Activated CD8-positive, alpha-beta memory T cell treated with anti-CD3 and anti-CD28 coated beads for 4 hours (primary cell): ENCODE results near the gene COPS7B.
"Not testable (repeated sequence)": the region's sequence is repeated elsewhere in the genome, so short reads cannot be mapped to it uniquely, and the experiment has no call there.

Experiments used
- DNase-seq, 2 donors: peaks; one replicate each; pipeline ENCODE4 v3.0.0-alpha.2; 2020; ENCODE audit warnings: low read depth in 2 of 2

The COPS7B gene

GRCh38 chr2:231786177-231786916 is at the start of gene COPS7B:
Gene COPS7B (plus strand): TSS chr2:231786445. CDS start chr2:231788571, 2,126 bp downstream.
- peak; percentile 65 to 71 for DNase-seq

GRCh38 chr2:231737761-231738160 is 48.5 kb upstream of the COPS7B start:
- DNase-seq, result no peak

GRCh38 chr2:231743376-231744116 is 42.7 kb upstream of the COPS7B start:
- no peak for DNase-seq

- DNase-seq, result no peak
These were observed 40.8 kb upstream of the COPS7B start for GRCh38 chr2:231745303-231746038.

GRCh38 chr2:231748153-231748896 is 37.9 kb upstream of the COPS7B start:
- DNase-seq, result not testable (repeated sequence)

GRCh38 chr2:231749016-231749415 is 37.2 kb upstream of the COPS7B start:
- DNase-seq, result not testable (repeated sequence)

- DNase-seq, result no peak
These were observed 35.0 kb upstream of the COPS7B start for GRCh38 chr2:231751042-231751815.

- DNase-seq, result no peak
These were observed 34.2 kb upstream of the COPS7B start for GRCh38 chr2:231752061-231752460.

GRCh38 chr2:231761735-231762134 is 24.5 kb upstream of the COPS7B start:
- DNase-seq, result no peak

GRCh38 chr2:231764124-231764523 is 22.1 kb upstream of the COPS7B start:
- DNase-seq, result no peak

- no peak for DNase-seq
These were observed 21.5 kb upstream of the COPS7B start for GRCh38 chr2:231764760-231765159.

- no peak for DNase-seq
These were observed 20.7 kb upstream of the COPS7B start for GRCh38 chr2:231765496-231765929.

GRCh38 chr2:231769170-231770136 is 16.8 kb upstream of the COPS7B start:
- no peak for DNase-seq

- DNase-seq, result no peak
These were observed 5.9 kb upstream of the COPS7B start for GRCh38 chr2:231780123-231780908.

GRCh38 chr2:231780909-231781797 is 5.1 kb upstream of the COPS7B start, which contains the start of gene PDE6D:
Gene PDE6D (minus strand): TSS chr2:231781282. CDS start chr2:231781114, 168 bp downstream.
- DNase-seq, result peak; percentile 90 to 94

- DNase-seq, result no peak
These were observed 4.2 kb upstream of the COPS7B start for GRCh38 chr2:231781798-231782726.

GRCh38 chr2:231785413-231785812 is 832 bp upstream of the COPS7B start:
- DNase-seq, result no peak
